Body of pancreas (tissue), 4 donors: ENCODE data around the gene CENPO. TPM values are rescaled to one million over a fixed set of nuclear protein-coding genes. Genes with fewer than 3 reads are reported as not detected.
A peak's percentile ranks its signal among the peaks of the same experiment; 100 is the strongest.

Experiments
- ATAC-seq: fragments of 150-250 bp; one replicate; pipeline ENCODE4 v1.9.1; 2016
- DNase-seq, 4 donors: peaks; one replicate each; pipeline ENCODE4 v3.0.0-alpha.2; 2019
- H3K27ac ChIP-seq, 4 donors: fragments of 200-600 bp; sonication (generic); 1 replicate in 3 of 4; 2 replicates in 1 of 4; pipeline versions ENCODE4 v1.5.1 to v1.6.1; 2016 to 2019; ENCODE audit warnings: mild to moderate bottlenecking in 1 of 4, mixed read lengths in 1 of 4, moderate library complexity in 1 of 4
- H3K27me3 ChIP-seq, 2 donors: fragments of 200-600 bp; sonication (generic); one replicate each; pipeline ENCODE4 v1.6.0; 2016; ENCODE audit warnings: mild to moderate bottlenecking in 1 of 2
- H3K36me3 ChIP-seq, 2 donors: fragments of 200-600 bp; sonication (generic); replicated peaks in 1 of 2; 2 replicates each; pipeline ENCODE4 v1.5.1; 2016; ENCODE audit warnings: low read depth in 2 of 2; ENCODE audit not compliant: insufficient read depth in 1 of 2
- H3K4me1 ChIP-seq: fragments of 200-600 bp; sonication (generic); one replicate; pipeline ENCODE4 v1.6.0; 2016
- H3K4me3 ChIP-seq, 2 donors: fragments of 200-600 bp; sonication (generic); 1 replicate in 1 of 2; 2 replicates in 1 of 2; pipeline ENCODE4 v1.5.1; 2016 to 2019
- H3K9me3 ChIP-seq, 3 donors: fragments of 200-600 bp; sonication (generic); 1 replicate in 2 of 3; 2 replicates in 1 of 3; pipeline ENCODE4 v1.5.1; 2016
- CTCF ChIP-seq, 7 experiments: fragments of 450-650 bp in 4 of 7; fragments of 200-600 bp in 3 of 7; sonication (generic) in 3 of 7; IDR thresholded peaks; one replicate each; pipeline ENCODE4 v1.5.1; 2016 to 2019; ENCODE audit warnings: antibody characterized with exemption in 7 of 7
- POLR2A ChIP-seq, 3 donors: fragments of 450-650 bp; IDR thresholded peaks; one replicate each; pipeline ENCODE4 v1.6.1; 2016; ENCODE audit warnings: antibody characterized with exemption in 3 of 3, mild to moderate bottlenecking in 2 of 3
- WGBS, 2 donors: methylation state at CpG; one replicate each; pipeline ENCODE4 v1.1.5; 2017; 5-methylcytosine and 5-hydroxymethylcytosine counted together
- intact Hi-C: fragments of 100-400 bp; cut with DNase I; formaldehyde crosslinking; loops from one replicate; pipeline ENCODE4 v1.15.1; 2023
- total RNA-seq, 2 donors: library from RNA; depleted of rRNA; stranded (reverse); fragments of >200 nt; gene quantifications; one replicate each; pipeline ENCODE4 v1.1.0, GENCODE V29; 2016

The CENPO gene
- total RNA-seq, 2 donors from 2014 or later, result 2.0 to 2.6 TPM

DNA sequence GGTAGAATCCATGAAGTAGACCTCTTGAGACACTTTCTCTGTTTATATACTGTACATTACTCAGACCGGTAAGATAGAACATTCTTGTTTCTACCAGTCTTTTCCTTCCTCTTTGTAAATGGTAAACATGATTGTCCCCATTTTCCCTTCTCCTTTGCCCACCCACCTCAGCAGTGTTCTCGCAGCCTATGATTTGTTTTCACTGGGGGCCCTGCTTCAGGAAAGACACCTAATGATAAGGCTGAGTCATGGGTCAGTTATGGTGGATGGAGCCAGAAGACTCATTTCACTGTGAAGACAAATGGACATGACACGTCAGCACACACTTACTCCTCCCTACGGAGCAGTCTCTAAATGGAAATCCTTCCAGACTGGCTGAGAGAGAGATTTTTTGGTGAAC lies 23.7 kb downstream of the CENPO start:
- Histone ChIP-seq H3K36me3 (no peaks in the 10 kb centered on the region), H3K4me1 (peaks cover 5% of the 10 kb centered on the region), H3K9me3 (no peaks in the 10 kb centered on the region), H3K4me3 (no peak overlapping the region), H3K27ac (no peak overlapping the region), H3K27me3 (no peaks in the 10 kb centered on the region)
- intact Hi-C loops, result no loop called here
- 87 to 94% methylated on average over 4 of the region's 4 CpGs for WGBS, 2 donors
- DNase-seq (no peak), ATAC-seq (no peak)
- TF ChIP-seq CTCF (IDR thresholded peaks at IDR 0.05) (no peak), POLR2A (IDR thresholded peaks at IDR 0.05) (no peak)

- Histone ChIP-seq H3K4me3 (no peak overlapping the region), H3K27ac (peak overlapping the region in 1 of 4 donors; percentile 34), H3K4me1 (peaks cover 5% of the 10 kb centered on the region), H3K36me3 (no peaks in the 10 kb centered on the region), H3K27me3 (no peaks in the 10 kb centered on the region), H3K9me3 (no peaks in the 10 kb centered on the region)
- intact Hi-C loops, result no loop called here
- DNase-seq, result peak; percentile 26 to 54 (median 49)
- no peak for TF ChIP-seq CTCF (IDR thresholded peaks at IDR 0.05)
- no peak for TF ChIP-seq POLR2A (IDR thresholded peaks at IDR 0.05)
- ATAC-seq, result peak; percentile 55
- 40 to 60% methylated on average over 9 of the region's 9 CpGs for WGBS, 2 donors
Observed at GRCh38 chr2:24818721-24819167, 25.5 kb downstream of the CENPO start.

GRCh38 chr2:24819442-24820174 lies 26.4 kb downstream of the CENPO start:
- H3K9me3 ChIP-seq, result no peaks in the 10 kb centered on the region
- H3K27me3 ChIP-seq, result no peaks in the 10 kb centered on the region
- 83 to 90% methylated on average over 13 to 17 of the region's 21 CpGs for WGBS, 2 donors
- no peak for ATAC-seq
- H3K4me1 ChIP-seq, result peaks cover 5% of the 10 kb centered on the region
- intact Hi-C loops, result no loop called here
- TF ChIP-seq CTCF (IDR thresholded peaks at IDR 0.05) (no peak), POLR2A (IDR thresholded peaks at IDR 0.05) (no peak)
- no peak overlapping the region for H3K4me3 ChIP-seq
- H3K27ac ChIP-seq, result no peak overlapping the region
- no peaks in the 10 kb centered on the region for H3K36me3 ChIP-seq
- DNase-seq, result no peak

DNA sequence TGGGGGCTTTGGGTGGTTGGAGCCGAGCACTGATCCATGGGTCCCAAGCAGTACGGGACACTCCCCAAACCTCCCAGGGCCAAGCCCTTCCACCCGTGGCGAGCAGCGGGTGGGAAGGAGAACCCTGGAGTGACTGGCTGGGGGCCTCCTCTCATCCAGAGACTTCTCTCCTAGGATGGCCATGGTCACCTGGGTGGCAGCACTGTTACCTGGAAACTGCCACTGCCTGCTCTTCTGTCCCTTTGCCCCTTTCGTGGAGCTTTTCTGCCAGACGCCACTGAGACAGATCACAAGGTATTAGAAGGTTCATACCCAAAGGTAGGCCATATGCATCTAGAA lies 26.9 kb downstream of the CENPO start:
- no peak for TF ChIP-seq POLR2A (IDR thresholded peaks at IDR 0.05)
- TF ChIP-seq CTCF (IDR thresholded peaks at IDR 0.05), result no peak
- 91 to 96% methylated on average over 5 to 7 of the region's 7 CpGs for WGBS, 2 donors
- H3K9me3 ChIP-seq, result no peaks in the 10 kb centered on the region
- no peak overlapping the region for H3K27ac ChIP-seq
- no peaks in the 10 kb centered on the region for H3K36me3 ChIP-seq
- DNase-seq, result no peak
- ATAC-seq, result no peak
- no peak overlapping the region for H3K4me3 ChIP-seq
- H3K27me3 ChIP-seq, result no peaks in the 10 kb centered on the region
- intact Hi-C loops, result no loop called here
- H3K4me1 ChIP-seq, result peaks cover 5% of the 10 kb centered on the region
